GM13977 (cell line): ENCODE data around the gene GTF3C2.

ENCODE experiments used
- DNase-seq: peaks from one replicate; pipeline ENCODE4 v3.0.0; 2012; ENCODE audit warnings: low spot score
- CTCF ChIP-seq: IDR thresholded peaks from 2 replicates; pipeline ENCODE4 v1.5.1; 2012; ENCODE audit warnings: mild to moderate bottlenecking, control low read depth; ENCODE audit not compliant: insufficient read depth; ENCODE audit errors: extremely low read depth, missing control alignments
- in situ Hi-C: fragments of 300-500 bp; cut with MboI; formaldehyde crosslinking; loops from one replicate; pipeline ENCODE4 v1.12.0; 2022; ENCODE audit warnings: low sequenced_read_pairs, low pct_unique_long_range_greater_than_20kb, mixed read lengths, inconsistent platforms; ENCODE audit not compliant: unreplicated experiment

GTF3C2 gene

GRCh38 chr2:27378096-27378808 is 21.7 kb upstream of the GTF3C2 start:
- TF ChIP-seq CTCF, result peak; percentile 26
- in situ Hi-C loops, result no loop called here
- DNase-seq, result no peak

DNA sequence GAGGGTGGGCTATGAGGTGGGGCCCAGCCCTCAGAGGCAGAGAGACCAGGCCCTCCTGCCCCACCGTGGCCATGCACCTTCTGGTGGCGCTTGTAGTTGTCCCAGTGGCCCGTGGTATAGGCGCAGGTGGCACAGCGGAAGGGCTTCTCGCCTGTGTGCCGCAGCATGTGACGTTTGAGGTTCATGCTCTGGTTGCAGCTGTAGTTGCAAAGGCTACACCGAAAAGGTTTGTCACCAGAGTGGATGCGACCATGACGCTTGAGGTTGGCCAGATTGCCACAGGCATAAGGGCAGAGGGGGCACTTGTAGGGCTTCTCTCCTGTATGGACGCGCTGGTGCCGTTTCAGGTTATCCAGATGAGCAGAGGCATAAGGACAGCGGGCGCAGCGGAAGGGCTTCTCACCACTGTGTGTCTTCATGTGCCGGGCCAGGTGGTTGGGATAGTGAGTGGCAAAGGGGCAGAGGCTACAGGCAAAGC is 21.1 kb upstream of the GTF3C2 start:
- TF ChIP-seq CTCF, result no peak
- in situ Hi-C loops, result no loop called here
- DNase-seq, result no peak

- in situ Hi-C loops, result no loop called here
- TF ChIP-seq CTCF, result no peak
- DNase-seq, result no peak
Observed at GRCh38 chr2:27376866-27377617, 20.5 kb upstream of the GTF3C2 start.

DNA sequence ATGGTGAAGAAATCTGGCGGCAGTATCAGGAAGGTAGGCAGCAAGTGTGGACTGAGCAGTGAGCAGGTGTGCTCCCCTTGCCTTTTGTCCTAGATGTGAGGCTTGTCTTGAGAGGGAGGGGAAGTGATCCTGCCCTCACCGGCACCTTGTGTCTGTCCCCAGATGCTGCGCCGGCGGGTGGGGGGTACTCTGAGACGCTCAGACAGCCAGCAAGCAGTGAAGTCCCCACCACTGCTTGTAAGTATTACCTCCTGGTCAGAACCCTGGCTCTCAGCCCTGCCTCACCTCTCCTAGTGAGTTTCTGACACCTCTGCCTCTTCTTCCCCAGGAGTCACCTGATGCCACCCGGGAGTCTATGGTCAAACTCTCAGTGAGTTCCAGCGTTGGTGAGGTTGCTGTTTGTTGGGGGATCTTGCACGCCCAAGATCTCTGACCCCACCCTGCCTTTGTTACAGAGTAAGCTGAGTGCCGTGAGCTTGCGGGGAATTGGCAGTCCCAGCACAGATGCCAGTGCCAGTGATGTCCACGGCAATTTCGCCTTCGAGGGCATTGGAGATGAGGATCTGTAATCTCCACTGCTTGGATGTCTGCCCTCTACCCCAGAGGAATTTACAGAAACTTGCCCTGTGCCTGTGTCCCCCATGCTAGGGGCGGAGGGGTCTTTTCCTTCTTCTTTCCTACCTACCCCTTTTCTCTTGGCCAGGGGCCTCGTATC is 19.7 kb upstream of the GTF3C2 start:
- no peak for DNase-seq
- no peak for TF ChIP-seq CTCF
- in situ Hi-C loops, result no loop called here

GRCh38 chr2:27375513-27376099 is 19.0 kb upstream of the GTF3C2 start:
- no peak for TF ChIP-seq CTCF
- no peak for DNase-seq
- in situ Hi-C loops, result no loop called here

DNA sequence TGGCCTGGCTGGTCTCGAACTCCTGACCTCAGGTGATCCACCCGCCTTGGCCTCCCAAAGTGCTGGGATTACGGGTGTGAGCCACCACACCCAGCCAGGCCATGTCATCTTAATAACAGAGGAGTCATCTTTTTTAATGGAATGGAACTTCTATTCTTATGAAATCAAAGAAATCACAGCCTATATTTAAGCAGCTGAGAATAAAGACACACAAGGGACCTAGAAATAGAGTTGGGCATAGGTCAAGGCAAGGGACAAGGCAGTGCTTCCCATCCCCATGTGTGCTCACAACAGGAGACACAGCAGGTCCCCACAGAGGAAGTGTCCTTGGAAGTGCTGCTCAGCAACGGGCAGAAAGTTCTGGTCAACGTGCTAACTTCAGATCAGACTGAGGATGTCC is 17.0 kb upstream of the GTF3C2 start:
- in situ Hi-C loops, result no loop called here
- DNase-seq, result no peak
- no peak for TF ChIP-seq CTCF
